CD4-positive, alpha-beta T cell (primary cell): ENCODE measurements around the gene CERK. TPM values are rescaled to one million over a fixed set of nuclear protein-coding genes. Genes with fewer than 3 reads are reported as not detected.

Source experiments
- ATAC-seq: fragments of 200-7000 bp; cut with Tn5 transposase; one replicate; pipeline ENCODE4 v1.10.0; 2022; ENCODE audit warnings: mild to moderate bottlenecking; ENCODE audit not compliant: poor library complexity
- CTCF ChIA-PET: fragments of 350-600 bp; sonication (Branson Sonifier 250); formaldehyde crosslinking; loops from one replicate; lab custom pipeline; 2021; ENCODE audit warnings: antibody characterized with exemption, inconsistent platforms; lab: Charles Lee
- POLR2A ChIA-PET: fragments of 350-600 bp; sonication (Branson Sonifier 250); formaldehyde crosslinking; loops from one replicate; lab custom pipeline; 2021; ENCODE audit warnings: antibody characterized with exemption, inconsistent platforms; lab: Charles Lee
- DNase-seq, 14 experiments: peaks; one replicate each; pipeline ENCODE4 v3.0.0-alpha.2; 2013 to 2020; ENCODE audit warnings: mixed read lengths in 2 of 14
- H3K27ac ChIP-seq, 2 donors: one replicate each; pipeline versions ENCODE4 v1.5.1 to v1.7.0; 2013; ENCODE audit warnings: low read length in 2 of 2, low read depth in 1 of 2, mild to moderate bottlenecking in 1 of 2
- H3K27me3 ChIP-seq, 2 experiments: 1 replicate in 1 of 2; 2 replicates in 1 of 2; pipeline versions ENCODE4 v1.6.1 to v1.7.0; 2013; ENCODE audit warnings: low read length in 2 of 2, control low read depth in 1 of 2, mild to moderate bottlenecking in 1 of 2, moderate library complexity in 1 of 2; ENCODE audit not compliant: insufficient read depth in 2 of 2, control insufficient read depth in 1 of 2
- H3K36me3 ChIP-seq: one replicate; pipeline ENCODE4 v1.6.1; 2013; ENCODE audit warnings: low read length, control low read depth; ENCODE audit not compliant: insufficient read depth
- H3K4me1 ChIP-seq: one replicate; pipeline ENCODE4 v1.6.1; 2013; ENCODE audit warnings: low read length, control low read depth; ENCODE audit not compliant: insufficient read depth
- H3K4me3 ChIP-seq: one replicate; pipeline ENCODE4 v1.5.1; 2013; ENCODE audit warnings: mild to moderate bottlenecking, low read length, moderate library complexity
- H3K9me3 ChIP-seq, 2 experiments: 1 replicate in 1 of 2; 2 replicates in 1 of 2; pipeline versions ENCODE4 v1.6.1 to v1.7.0; 2013; ENCODE audit warnings: low read length in 2 of 2, mild to moderate bottlenecking in 2 of 2, control low read depth in 1 of 2, moderate library complexity in 1 of 2; ENCODE audit not compliant: control insufficient read depth in 1 of 2, insufficient read depth in 1 of 2
- H3K27ac Mint-ChIP-seq: one replicate; pipeline ENCODE4 v1.8.0; 2020; ENCODE audit warnings: mixed read lengths
- H3K27me3 Mint-ChIP-seq: one replicate; pipeline ENCODE4 v1.8.0; 2021; ENCODE audit warnings: mixed read lengths
- H3K36me3 Mint-ChIP-seq: one replicate; pipeline ENCODE4 v1.8.0; 2021; ENCODE audit warnings: low read depth, mixed read lengths
- H3K4me1 Mint-ChIP-seq: one replicate; pipeline ENCODE4 v1.8.0; 2021; ENCODE audit warnings: low read depth, mixed read lengths
- H3K4me3 Mint-ChIP-seq: one replicate; pipeline ENCODE4 v1.8.0; 2020; ENCODE audit warnings: mild to moderate bottlenecking, mixed read lengths
- H3K9me3 Mint-ChIP-seq: one replicate; pipeline ENCODE4 v1.8.0; 2020; ENCODE audit warnings: mixed read lengths
- CTCF ChIP-seq: fragments of 200-600 bp; IDR thresholded peaks from one replicate; pipeline ENCODE4 v1.8.0; 2022; ENCODE audit warnings: antibody characterized with exemption, mild to moderate bottlenecking
- intact Hi-C, 2 experiments: fragments of 100-400 bp; cut with DNase I in 1 of 2; cut with micrococcal nuclease in 1 of 2; formaldehyde crosslinking; loops; one replicate each; pipeline versions ENCODE4 v1.15.1 to v1.9.0; 2023 to 2025; cut with DNase I, micrococcal nuclease
- total RNA-seq, 174 experiments: library from RNA in 2 of 174; stranded (reverse) in 2 of 174; gene quantifications; one replicate each; pipeline ENCODE4 v1.2.3 and lab custom pipeline; 2021 to 2026

CERK gene
- total RNA-seq, 2 experiments from 2014 or later = 84.6 to 88.5 TPM

GRCh38 chr22:46653596-46653995 is 84.5 kb downstream of the CERK start:
- no peaks in the 10 kb centered on the region for H3K27me3 Mint-ChIP-seq
- no peaks in the 10 kb centered on the region for H3K36me3 ChIP-seq
- H3K36me3 Mint-ChIP-seq = no peaks in the 10 kb centered on the region
- H3K4me1 Mint-ChIP-seq = peaks cover 12% of the 10 kb centered on the region
- no peak for TF ChIP-seq CTCF
- H3K9me3 ChIP-seq = no peaks in the 10 kb centered on the region
- no peak overlapping the region for H3K4me3 ChIP-seq
- peak in 1 of 14 experiments; percentile 42 for DNase-seq
- H3K4me3 Mint-ChIP-seq = no peak overlapping the region
- no peaks in the 10 kb centered on the region for H3K27me3 ChIP-seq
- no peak overlapping the region for H3K27ac ChIP-seq
- ChIA-PET POLR2A (no interaction called here), CTCF (no interaction called here)
- peaks cover 15% of the 10 kb centered on the region for H3K4me1 ChIP-seq
- intact Hi-C loops = no loop called here
- no peak overlapping the region for H3K27ac Mint-ChIP-seq
- H3K9me3 Mint-ChIP-seq = no peaks in the 10 kb centered on the region
- no peak for ATAC-seq

- ATAC-seq (no peak), DNase-seq (no peak)
- H3K9me3 ChIP-seq = no peaks in the 10 kb centered on the region
- no peaks in the 10 kb centered on the region for H3K9me3 Mint-ChIP-seq
- no peaks in the 10 kb centered on the region for H3K27me3 ChIP-seq
- H3K27ac ChIP-seq = no peak overlapping the region
- H3K4me3 ChIP-seq = no peak overlapping the region
- no peaks in the 10 kb centered on the region for H3K36me3 Mint-ChIP-seq
- ChIA-PET CTCF (no interaction called here), POLR2A (no interaction called here)
- no peak overlapping the region for H3K4me3 Mint-ChIP-seq
- H3K36me3 ChIP-seq = no peaks in the 10 kb centered on the region
- TF ChIP-seq CTCF = no peak
- H3K27ac Mint-ChIP-seq = no peak overlapping the region
- peaks cover 16% of the 10 kb centered on the region for H3K4me1 Mint-ChIP-seq
- H3K27me3 Mint-ChIP-seq = no peaks in the 10 kb centered on the region
- intact Hi-C loops = no loop called here
- peaks cover 15% of the 10 kb centered on the region for H3K4me1 ChIP-seq
Observed at GRCh38 chr22:46652847-46653331, 85.2 kb downstream of the CERK start.

- Histone ChIP-seq H3K27ac (no peak overlapping the region), H3K27me3 (no peaks in the 10 kb centered on the region), H3K36me3 (no peaks in the 10 kb centered on the region), H3K9me3 (no peaks in the 10 kb centered on the region), H3K4me1 (peaks cover 15% of the 10 kb centered on the region), H3K4me3 (no peak overlapping the region)
- Mint-ChIP-seq H3K4me3 (no peak overlapping the region), H3K9me3 (no peaks in the 10 kb centered on the region), H3K36me3 (no peaks in the 10 kb centered on the region), H3K4me1 (peaks cover 17% of the 10 kb centered on the region), H3K27me3 (no peaks in the 10 kb centered on the region), H3K27ac (no peak overlapping the region)
- no peak for DNase-seq
- ChIA-PET POLR2A (no interaction called here), CTCF (no interaction called here)
- intact Hi-C loops = no loop called here
- no peak for TF ChIP-seq CTCF
- ATAC-seq = no peak
Observed at GRCh38 chr22:46652081-46652846, 85.8 kb downstream of the CERK start.
